GM06990 (cell line): ENCODE measurements around the gene ERN1.
A peak's percentile ranks its signal among the peaks of the same experiment; 100 is the strongest.

Experiments
- DNase-seq: peaks from one replicate; pipeline ENCODE4 v3.0.0-alpha.2; 2011; ENCODE audit not compliant: insufficient read length; ENCODE audit errors: extremely low read depth
- H3K27me3 ChIP-seq: replicated peaks from 2 replicates; pipeline ENCODE4 v1.6.0; 2011; ENCODE audit warnings: low read length; ENCODE audit not compliant: control insufficient read depth, insufficient read depth
- H3K36me3 ChIP-seq: 2 replicates; pipeline ENCODE4 v1.5.1; 2011; ENCODE audit warnings: low read length; ENCODE audit not compliant: control insufficient read depth, insufficient read depth
- H3K4me3 ChIP-seq: replicated peaks from 2 replicates; pipeline ENCODE4 v1.5.1; 2011; ENCODE audit warnings: low read depth, mild to moderate bottlenecking, control low read depth, low read length
- CTCF ChIP-seq: IDR thresholded peaks from 2 replicates; pipeline ENCODE4 v1.5.1; 2011; ENCODE audit warnings: low read length, control low read depth, mild to moderate bottlenecking, inconsistent platforms; ENCODE audit not compliant: insufficient read depth, poor library complexity, severe bottlenecking

ERN1 gene

GRCh38 chr17:63998721-63999679 is 130.9 kb downstream of the ERN1 start:
- TF ChIP-seq CTCF = no peak
- no peak for DNase-seq
- peak overlapping the region; percentile 78 for H3K4me3 ChIP-seq
- no peaks in the 10 kb centered on the region; the same call in none of the 2 replicates for H3K27me3 ChIP-seq
- H3K36me3 ChIP-seq = peaks cover 14% of the 10 kb centered on the region

DNA sequence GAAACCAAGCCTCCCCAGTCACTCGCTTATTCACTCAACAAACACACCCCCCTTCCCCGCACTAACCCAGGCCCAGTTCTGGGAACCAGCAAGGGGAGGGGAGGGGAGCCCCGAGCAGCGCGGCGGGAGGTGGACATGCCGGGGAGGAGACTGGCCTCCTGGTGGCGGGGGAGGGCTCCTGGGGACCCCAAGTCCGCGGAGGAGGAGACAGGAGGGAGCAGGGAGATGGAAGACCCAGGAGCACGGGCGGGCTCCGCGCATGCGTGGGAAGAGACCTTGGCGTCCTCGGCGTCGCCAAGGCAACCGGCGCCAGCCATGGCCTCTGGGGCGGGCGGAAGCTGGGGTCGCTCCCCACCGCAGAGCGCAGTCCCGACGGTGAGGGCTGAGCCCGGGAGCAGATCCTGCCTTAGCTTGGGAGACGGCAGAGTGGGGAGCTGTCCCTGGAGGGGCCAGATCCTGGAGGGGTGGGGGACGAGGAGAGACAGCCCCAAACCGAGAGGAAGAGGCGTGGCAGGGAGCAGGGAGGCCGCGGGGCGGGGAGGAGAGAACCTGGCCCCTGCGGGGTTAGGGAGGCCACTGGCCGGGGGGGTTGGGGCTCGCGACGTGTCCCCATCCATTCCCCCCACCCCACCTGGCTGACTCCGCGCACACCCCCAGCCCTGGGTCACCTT is 131.8 kb downstream of the ERN1 start, which contains the start of gene PRR29:
PRR29 (plus strand) TSS at position 302 of the 671 bp plus-strand sequence; CDS start at position 316, 14 bp downstream.
- DNase-seq = peak; percentile 70
- TF ChIP-seq CTCF = no peak
- Histone ChIP-seq H3K27me3 (no peaks in the 10 kb centered on the region; the same call in none of the 2 replicates), H3K36me3 (peaks cover 6% of the 10 kb centered on the region), H3K4me3 (peak within 1 kb of the TSS; percentile 78)

GRCh38 chr17:63997341-63998048 is 132.4 kb downstream of the ERN1 start:
- DNase-seq = no peak
- peaks cover 5% of the 10 kb centered on the region for H3K36me3 ChIP-seq
- TF ChIP-seq CTCF = no peak
- no peak overlapping the region; the same call in 1 of the 2 replicates for H3K4me3 ChIP-seq
- H3K27me3 ChIP-seq = no peaks in the 10 kb centered on the region; the same call in none of the 2 replicates

GRCh38 chr17:63996430-63997182 is 133.3 kb downstream of the ERN1 start:
- DNase-seq = no peak
- no peak overlapping the region for H3K4me3 ChIP-seq
- no peaks in the 10 kb centered on the region; the same call in none of the 2 replicates for H3K27me3 ChIP-seq
- no peaks in the 10 kb centered on the region for H3K36me3 ChIP-seq
- no peak for TF ChIP-seq CTCF

DNA sequence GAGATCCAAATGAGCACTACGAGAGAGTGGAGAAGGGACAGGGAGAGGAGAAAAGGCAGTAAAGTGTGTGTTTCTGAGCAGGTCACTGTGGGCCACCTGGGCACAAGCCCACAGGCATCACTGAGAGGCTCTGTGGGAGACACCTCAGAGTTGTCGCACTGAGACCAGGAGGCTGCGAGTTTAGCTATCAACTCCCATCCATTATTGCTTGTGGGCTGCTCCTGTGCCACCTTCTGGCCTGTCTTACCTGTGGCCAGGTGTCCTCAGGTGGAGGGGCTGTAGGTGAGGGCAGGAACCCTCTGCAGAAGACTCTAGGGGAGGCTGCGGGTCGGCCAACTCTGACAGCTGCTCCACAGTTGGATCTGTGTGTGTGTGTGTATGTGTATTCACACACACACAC is 134.3 kb downstream of the ERN1 start:
- DNase-seq = no peak
- Histone ChIP-seq H3K4me3 (no peak overlapping the region), H3K27me3 (no peaks in the 10 kb centered on the region; the same call in none of the 2 replicates), H3K36me3 (no peaks in the 10 kb centered on the region)
- no peak for TF ChIP-seq CTCF
